LoVo (cell line): ENCODE results near the gene PDIA5.

Experiments used
- DNase-seq: peaks from one replicate; pipeline ENCODE4 v3.0.0-alpha.2; 2016; ENCODE audit warnings: low spot score

Gene PDIA5

GRCh38 chr3:123119802-123120201 is 53.0 kb downstream of the PDIA5 start:
- no peak for DNase-seq

DNA sequence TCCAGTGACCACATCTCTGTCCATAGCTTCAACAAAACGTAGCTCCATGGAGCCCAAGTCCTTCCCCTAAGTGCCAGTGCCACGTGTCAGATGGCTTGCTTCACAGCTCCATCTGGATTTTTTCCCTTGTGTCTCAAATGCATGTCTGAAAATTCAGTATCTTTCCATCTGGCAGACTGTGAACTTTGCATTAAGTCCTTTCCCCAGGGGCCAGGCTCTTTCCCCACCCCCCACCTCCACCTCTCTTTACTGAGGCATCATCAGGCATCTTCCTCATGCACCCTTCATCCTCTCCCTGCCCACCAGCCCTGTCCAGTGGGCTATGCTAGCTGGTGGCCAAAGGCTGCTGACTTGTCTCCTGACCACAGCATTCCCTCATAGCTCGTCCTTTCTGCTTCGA is 53.7 kb downstream of the PDIA5 start:
- DNase-seq = no peak

GRCh38 chr3:123122057-123122456 is 55.2 kb downstream of the PDIA5 start:
- DNase-seq = no peak

GRCh38 chr3:123122525-123123315 is 55.9 kb downstream of the PDIA5 start:
- DNase-seq = no peak

- DNase-seq = no peak
These were observed 57.1 kb downstream of the PDIA5 start for GRCh38 chr3:123123716-123124616.

DNA sequence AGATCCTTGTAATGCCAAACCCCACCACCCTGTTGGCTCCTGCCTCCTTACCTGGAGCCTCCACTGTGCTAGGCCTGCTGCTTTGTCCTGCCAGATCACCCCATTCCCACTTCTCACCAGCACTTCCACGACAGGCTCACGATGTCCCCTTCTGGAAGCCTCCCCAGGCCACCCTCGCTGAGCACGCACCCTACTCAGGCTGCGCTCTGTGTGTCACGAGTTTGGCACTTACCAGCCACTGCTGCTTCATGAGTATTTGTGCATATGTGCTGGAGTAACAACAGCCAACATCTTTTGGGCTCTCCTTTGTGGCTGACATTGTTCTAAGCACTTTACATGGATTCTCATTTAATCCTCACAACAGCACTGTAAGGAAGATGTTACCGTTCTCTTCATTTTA is 58.1 kb downstream of the PDIA5 start:
- no peak for DNase-seq

DNA sequence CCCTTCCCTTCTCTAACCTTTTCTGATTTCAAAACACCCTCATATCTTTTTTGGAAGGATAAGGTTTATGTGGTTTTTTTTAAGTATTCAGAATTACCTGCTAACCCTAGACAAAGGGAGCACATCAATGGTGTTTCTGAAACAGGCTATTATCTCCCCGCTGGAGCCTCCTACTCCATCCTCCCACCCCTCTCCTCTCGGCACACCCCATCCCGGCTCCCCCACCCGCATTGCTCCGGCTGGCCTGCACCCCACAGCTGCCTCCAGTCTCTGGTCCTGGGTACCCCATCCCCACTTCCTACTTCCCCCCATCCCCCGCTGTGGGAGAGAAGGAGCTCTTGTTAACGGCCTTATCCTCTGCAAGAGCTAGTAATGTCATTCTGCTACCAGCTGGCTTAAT is 59.2 kb downstream of the PDIA5 start:
- DNase-seq = no peak

GRCh38 chr3:123126653-123127052 is 59.8 kb downstream of the PDIA5 start:
- no peak for DNase-seq

- no peak for DNase-seq
These were observed 62.3 kb downstream of the PDIA5 start for GRCh38 chr3:123129092-123129491.

- no peak for DNase-seq
These were observed 62.7 kb downstream of the PDIA5 start for GRCh38 chr3:123129532-123129931.

DNA sequence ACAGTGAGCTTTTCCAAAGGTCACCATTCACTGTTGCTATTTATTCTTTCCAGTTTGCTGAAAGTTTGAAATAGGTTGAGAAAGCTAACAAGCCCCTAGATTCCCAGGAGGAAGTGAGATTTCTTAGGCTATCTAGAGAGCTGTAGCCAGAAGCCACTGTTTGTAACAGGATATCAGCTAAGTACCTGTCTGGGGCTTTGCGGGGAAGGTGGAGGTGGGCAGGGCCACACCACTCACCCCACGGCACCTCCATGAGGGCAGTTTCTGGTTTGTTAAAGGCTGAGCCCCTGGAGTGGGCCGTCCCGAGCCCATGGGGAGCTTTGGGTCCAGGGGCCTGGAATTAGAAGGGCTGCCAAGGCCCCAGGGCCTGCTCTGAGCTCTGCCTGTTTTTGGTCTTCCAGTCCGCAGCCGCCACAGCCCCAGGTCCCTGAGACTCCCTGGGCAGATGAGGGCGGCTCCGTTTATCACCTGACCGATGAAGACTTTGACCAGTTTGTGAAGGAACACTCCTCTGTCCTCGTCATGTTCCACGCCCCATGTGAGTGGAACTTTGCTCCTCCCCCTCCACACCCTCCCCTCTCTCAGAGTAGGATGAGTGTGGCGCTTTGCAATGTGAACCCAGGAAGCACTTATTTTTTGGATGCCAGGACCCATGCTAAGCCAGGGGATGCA is 63.4 kb downstream of the PDIA5 start:
- peak; percentile 7 for DNase-seq

- no peak for DNase-seq
These were observed 67.8 kb downstream of the PDIA5 start for GRCh38 chr3:123134671-123135070.

GRCh38 chr3:123137001-123137400 is 70.2 kb downstream of the PDIA5 start:
- DNase-seq = no peak

DNA sequence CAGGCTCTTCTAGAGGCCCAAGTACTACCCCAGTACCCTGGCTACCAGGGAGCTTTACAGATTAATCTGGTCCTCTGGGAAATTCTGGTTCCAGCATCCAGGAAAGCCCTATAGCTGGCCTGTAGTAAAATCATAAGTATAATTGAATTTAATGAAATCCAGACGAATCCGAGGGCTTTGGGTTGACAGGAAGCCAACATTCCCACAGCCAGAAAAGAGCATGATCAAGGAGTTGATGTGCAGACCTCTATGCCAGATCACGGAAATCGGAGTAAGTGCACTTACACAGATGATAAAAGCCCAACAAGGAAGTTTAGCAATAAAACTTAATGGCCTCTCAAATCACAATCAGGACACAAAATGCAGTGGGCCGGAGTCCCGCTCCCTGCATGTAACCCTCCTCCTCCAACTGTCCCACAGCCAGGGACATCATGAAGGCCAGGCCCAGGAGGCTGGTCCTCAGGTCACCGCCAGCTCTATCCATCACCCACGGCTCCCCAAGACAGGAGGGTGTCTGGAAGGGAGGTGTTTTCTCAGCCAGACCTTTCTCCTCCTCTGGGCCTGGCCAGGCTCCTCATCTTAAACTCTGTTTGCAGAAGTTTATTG is 72.1 kb downstream of the PDIA5 start:
- no peak for DNase-seq

DNA sequence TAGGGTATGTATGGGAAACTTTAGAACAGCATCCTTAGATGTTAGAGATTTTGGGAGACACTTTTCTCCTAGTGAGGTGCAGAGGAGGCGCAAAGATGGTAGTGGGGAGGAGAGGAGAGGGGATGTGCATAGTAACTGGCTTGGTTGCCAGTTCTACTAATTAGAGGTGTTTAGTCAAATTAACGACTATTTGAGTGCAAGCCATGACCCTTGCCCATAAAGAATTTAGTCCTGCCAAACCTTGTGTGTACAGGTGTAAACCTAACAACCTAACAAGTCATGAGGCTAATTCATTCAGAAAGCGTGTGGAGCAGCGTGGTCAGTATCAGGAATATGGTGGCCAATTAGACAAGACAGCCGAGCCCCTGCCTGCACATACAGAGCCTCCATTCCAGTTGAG is 72.7 kb downstream of the PDIA5 start:
- DNase-seq = no peak

DNA sequence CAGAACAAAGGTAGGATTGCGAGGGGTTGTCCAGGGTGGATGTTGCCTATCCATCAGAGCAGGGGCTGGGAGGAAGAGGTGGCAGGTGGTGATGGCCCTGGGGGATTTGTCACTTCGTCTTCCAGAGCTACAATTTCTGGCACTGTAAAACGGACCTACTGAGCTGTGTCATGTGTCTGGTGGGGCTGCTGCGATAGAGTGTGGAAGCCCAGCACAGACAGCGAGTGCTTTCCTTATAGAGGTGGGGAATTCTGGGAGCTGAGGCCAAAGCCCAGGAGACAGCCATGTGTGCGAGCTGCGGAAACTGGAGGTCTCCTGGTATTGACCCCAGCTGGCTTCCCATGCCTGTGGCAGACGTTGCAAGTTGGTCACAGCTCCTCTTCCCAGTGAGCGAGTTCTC is 73.7 kb downstream of the PDIA5 start:
- no peak for DNase-seq

GRCh38 chr3:123141276-123141675 is 74.5 kb downstream of the PDIA5 start:
- DNase-seq = no peak

- DNase-seq = no peak
These were observed 77.0 kb downstream of the PDIA5 start for GRCh38 chr3:123143669-123144411.

GRCh38 chr3:123147754-123148535 is 81.1 kb downstream of the PDIA5 start:
- no peak for DNase-seq

DNA sequence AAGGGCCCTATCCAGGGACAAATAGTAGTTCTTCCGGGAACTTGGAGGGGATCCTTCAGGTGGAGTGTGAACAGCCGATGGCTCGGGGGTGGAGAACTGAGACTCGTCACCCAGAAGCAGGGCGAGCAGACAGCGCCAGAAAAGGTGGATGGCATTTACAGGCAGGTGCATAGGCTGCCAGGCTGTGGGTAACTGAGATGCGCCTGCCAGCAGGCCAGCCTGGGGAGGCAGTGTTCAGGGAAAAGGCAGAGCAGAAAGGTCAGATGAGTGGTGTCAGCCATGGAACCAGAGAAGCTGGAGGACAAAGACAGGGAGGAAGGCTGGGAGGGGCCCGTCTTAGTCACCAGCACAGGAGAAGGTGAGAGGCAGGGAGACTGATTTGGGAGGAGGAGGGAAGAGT is 81.9 kb downstream of the PDIA5 start:
- no peak for DNase-seq

DNA sequence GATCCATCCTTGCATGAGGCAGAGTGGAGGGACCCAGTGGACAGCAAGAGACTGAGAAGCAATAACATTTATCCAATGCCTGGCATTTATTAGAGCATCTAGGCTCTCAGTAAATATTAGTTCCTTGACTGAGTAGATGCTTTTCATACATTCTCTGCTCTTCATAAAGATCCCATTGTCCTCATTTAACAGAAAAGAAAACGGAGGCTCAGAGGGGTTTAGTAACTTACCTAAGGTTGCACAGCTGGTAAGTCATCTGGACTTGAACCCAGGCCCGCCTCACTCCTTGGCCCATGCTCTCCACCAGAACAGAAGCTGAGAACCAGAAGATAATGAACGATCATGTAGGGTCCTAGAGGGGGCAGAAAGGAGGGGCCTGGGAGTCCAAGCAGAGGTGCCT is 82.7 kb downstream of the PDIA5 start:
- no peak for DNase-seq
